ENCODE results near the gene ACSS3.
A peak's percentile ranks its signal among the peaks of the same experiment; 100 is the strongest.

Gene ACSS3

DNA sequence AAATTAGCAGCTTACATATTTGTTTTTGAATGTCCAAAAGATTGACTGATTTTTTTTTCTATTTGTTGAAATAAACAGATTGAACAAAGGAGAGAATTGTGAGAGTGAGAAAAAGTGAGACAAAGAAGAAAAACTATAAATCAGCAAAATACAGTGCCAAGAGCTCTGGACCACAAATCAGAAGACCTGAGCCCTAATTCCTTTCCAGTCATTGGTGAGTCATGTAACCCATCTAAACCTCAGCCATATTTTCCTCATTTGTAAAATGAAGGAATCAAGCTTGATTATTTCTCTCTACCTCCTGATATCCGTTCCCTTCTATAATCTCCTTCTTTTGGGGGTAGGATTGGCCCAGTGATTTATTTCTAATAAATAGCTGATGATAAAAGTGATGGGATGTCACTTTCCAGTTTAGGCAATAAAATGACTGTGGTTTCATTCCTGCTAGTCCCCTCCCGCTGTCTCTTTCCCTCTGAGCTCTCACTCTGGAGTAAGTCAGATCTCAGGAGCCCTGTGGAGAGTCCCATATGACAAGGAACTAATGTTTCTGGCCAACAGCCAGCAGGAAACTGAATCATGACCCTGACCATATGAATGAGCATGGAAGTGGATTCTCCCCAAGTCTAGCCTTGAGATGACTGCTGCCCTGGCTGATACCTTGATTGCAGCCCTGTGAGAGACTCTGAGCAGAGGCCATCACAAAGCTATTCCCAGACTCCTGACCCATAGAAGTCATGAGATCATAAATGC is 218.9 kb downstream of the ACSS3 start:
- TF ChIP-seq, protein P1, sequence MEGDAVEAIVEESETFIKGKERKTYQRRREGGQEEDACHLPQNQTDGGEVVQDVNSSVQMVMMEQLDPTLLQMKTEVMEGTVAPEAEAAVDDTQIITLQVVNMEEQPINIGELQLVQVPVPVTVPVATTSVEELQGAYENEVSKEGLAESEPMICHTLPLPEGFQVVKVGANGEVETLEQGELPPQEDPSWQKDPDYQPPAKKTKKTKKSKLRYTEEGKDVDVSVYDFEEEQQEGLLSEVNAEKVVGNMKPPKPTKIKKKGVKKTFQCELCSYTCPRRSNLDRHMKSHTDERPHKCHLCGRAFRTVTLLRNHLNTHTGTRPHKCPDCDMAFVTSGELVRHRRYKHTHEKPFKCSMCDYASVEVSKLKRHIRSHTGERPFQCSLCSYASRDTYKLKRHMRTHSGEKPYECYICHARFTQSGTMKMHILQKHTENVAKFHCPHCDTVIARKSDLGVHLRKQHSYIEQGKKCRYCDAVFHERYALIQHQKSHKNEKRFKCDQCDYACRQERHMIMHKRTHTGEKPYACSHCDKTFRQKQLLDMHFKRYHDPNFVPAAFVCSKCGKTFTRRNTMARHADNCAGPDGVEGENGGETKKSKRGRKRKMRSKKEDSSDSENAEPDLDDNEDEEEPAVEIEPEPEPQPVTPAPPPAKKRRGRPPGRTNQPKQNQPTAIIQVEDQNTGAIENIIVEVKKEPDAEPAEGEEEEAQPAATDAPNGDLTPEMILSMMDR (IDR thresholded peaks at IDR 0.05; ENCODE audit: insufficient read depth, low read depth, low read length, missing control alignments) = no peak
- peak; percentile 43 for DNase-seq (ENCODE audit: low read depth)

DNA sequence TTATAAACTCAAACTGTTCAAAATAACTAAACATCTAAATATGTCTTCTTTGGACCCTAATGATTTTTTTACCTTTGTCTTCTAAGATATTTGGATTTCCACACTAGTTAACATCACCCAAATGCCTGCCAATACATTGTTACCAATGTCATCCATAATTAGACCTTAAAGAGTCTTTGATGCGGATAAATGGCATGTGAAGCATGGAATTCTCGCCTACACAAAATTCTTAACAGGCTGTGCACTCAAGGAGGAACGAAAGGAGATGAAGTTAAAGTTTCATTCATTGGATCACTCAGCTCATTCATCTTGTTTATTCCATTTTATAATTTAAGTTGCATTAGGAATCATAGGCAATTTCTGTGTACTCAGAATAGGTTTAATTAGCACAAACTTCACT is 219.7 kb downstream of the ACSS3 start:
- DNase-seq (ENCODE audit: low read depth) = no peak
- TF ChIP-seq, protein P1 (IDR thresholded peaks at IDR 0.05; ENCODE audit: insufficient read depth, low read depth, low read length, missing control alignments) = no peak
- no peak overlapping the region for H3K4me3 ChIP-seq (ENCODE audit: low read length)

More for the DNA sequence above, 218.9 kb downstream of the ACSS3 start:
- H3K4me3 ChIP-seq (ENCODE audit: low read length) = no peak overlapping the region

DNA sequence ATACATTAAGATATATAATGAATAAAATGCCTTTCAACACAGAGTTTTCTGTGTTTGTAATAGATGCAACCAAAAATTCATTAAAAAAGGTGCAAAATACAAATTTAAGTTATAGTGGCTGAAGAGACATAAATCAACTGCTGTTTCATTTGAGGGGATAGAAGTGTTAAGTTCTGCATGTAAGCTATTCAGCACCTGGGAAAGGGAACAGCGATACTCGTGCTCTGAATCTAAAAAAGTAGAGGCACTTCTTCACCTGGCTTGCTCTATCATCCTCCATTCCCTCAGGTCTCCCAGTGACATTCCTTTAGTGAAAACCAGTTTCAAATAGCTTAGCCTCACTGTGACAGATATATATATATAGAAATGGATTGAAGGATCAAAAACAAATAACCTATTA is 222.6 kb downstream of the ACSS3 start:
- TF ChIP-seq, protein P1 (IDR thresholded peaks at IDR 0.05; ENCODE audit: insufficient read depth, low read depth, low read length, missing control alignments) = no peak
- H3K4me3 ChIP-seq (ENCODE audit: low read length) = no peak overlapping the region
- DNase-seq (ENCODE audit: low read depth) = peak; percentile 34

DNA sequence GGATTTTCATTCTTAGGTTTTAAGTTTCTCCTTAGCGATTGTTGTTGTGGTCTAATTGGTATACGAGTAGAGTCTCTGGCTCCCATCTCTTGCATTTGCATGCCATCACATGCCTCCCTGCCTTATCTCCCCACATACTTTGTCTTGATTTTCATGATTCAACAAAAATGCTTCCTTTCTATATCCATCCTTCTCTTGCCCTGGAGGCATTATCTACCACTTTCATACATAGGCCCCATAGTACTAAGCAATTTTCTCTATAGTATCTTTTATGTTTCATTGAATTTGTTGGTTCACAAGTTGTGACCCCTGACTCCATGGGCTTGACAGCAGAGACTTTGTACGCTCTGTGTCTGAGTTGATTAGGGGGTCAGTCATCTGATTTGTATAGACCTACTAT is 226.1 kb downstream of the ACSS3 start:
- TF ChIP-seq, protein P1 (IDR thresholded peaks at IDR 0.05; ENCODE audit: insufficient read depth, low read depth, low read length, missing control alignments) = no peak
- DNase-seq (ENCODE audit: low read depth) = no peak

More for the DNA sequence above, 226.1 kb downstream of the ACSS3 start:
- no peak overlapping the region for H3K4me3 ChIP-seq (ENCODE audit: low read length)

All from epithelial cell of esophagus (primary cell).